Endodermal cell (in vitro differentiated cells): ENCODE results near the gene CNPY4. TPM values are rescaled to one million over a fixed set of nuclear protein-coding genes. Genes with fewer than 3 reads are reported as not detected.

Experiments
- DNase-seq: peaks from one replicate; pipeline ENCODE4 v3.0.0-alpha.2; 2017
- H3K27ac ChIP-seq: 2 replicates; pipeline ENCODE4 v1.5.1; 2013; ENCODE audit warnings: mild to moderate bottlenecking, low read depth, low read length, moderate library complexity
- H3K27me3 ChIP-seq: 2 replicates; pipeline ENCODE4 v1.6.1; 2013; ENCODE audit warnings: mild to moderate bottlenecking, low read length, moderate library complexity; ENCODE audit not compliant: insufficient read depth, control insufficient read depth, poor library complexity, severe bottlenecking
- H3K36me3 ChIP-seq: 2 replicates; pipeline ENCODE4 v1.7.0; 2013; ENCODE audit warnings: mild to moderate bottlenecking, low read length, moderate library complexity; ENCODE audit not compliant: control insufficient read depth, insufficient read depth
- H3K4me1 ChIP-seq: one replicate; pipeline ENCODE4 v1.7.0; 2013; ENCODE audit warnings: low read length; ENCODE audit not compliant: control insufficient read depth, insufficient read depth
- H3K4me3 ChIP-seq: 2 replicates; pipeline ENCODE4 v1.5.1; 2013; ENCODE audit warnings: mild to moderate bottlenecking, low read length, moderate library complexity
- H3K9ac ChIP-seq: 2 replicates; pipeline ENCODE4 v1.6.1; 2013; ENCODE audit warnings: mild to moderate bottlenecking, low read length, moderate library complexity; ENCODE audit not compliant: poor library complexity, severe bottlenecking; ENCODE audit errors: extremely low read depth
- H3K9me3 ChIP-seq: 2 replicates; pipeline ENCODE4 v1.6.1; 2013; ENCODE audit warnings: mild to moderate bottlenecking, low read length, moderate library complexity; ENCODE audit not compliant: control insufficient read depth
- H3K27ac Mint-ChIP-seq: 2 replicates; pipeline ENCODE4 v1.8.0; 2020; ENCODE audit warnings: mixed read lengths
- H3K27me3 Mint-ChIP-seq: 2 replicates; pipeline ENCODE4 v1.8.0; 2021; ENCODE audit warnings: mild to moderate bottlenecking, mixed read lengths; ENCODE audit not compliant: insufficient read depth
- H3K36me3 Mint-ChIP-seq: 2 replicates; pipeline ENCODE4 v1.8.0; 2020; ENCODE audit warnings: low read depth, mixed read lengths
- H3K4me1 Mint-ChIP-seq: 2 replicates; pipeline ENCODE4 v1.8.0; 2020; ENCODE audit warnings: mixed read lengths
- H3K4me3 Mint-ChIP-seq: 2 replicates; pipeline ENCODE4 v1.8.0; 2020; ENCODE audit warnings: mild to moderate bottlenecking, moderate library complexity, mixed read lengths
- H3K9me3 Mint-ChIP-seq: 2 replicates; pipeline ENCODE4 v1.8.0; 2020; ENCODE audit warnings: mild to moderate bottlenecking, mixed read lengths
- CTCF ChIP-seq: fragments of 200-600 bp; sonication (generic); conservative IDR thresholded peaks from 2 replicates; pipeline ENCODE4 v1.5.0; 2021; ENCODE audit warnings: antibody characterized with exemption, mild to moderate bottlenecking
- WGBS, 2 experiments: methylation state at CpG; one replicate each; pipeline versions ENCODE4 v1.1.5 to v1.1.7; 2013; ENCODE audit warnings: missing lambda C conversion rate in 2 of 2, mixed read lengths in 1 of 2; ENCODE audit not compliant: insufficient coverage in 1 of 2, insufficient read length in 1 of 2; 5-methylcytosine and 5-hydroxymethylcytosine counted together
- total RNA-seq, 2 donors: library from RNA; stranded (reverse); fragmentation: NEBNext Ultra II Directional in 1 of 2; extraction: Animal tissue kit (Norgen Biotek cat#: 25700) in 1 of 2; gene quantifications; 2 replicates in 1 of 2; 3 replicates in 1 of 2; pipeline ENCODE4 v1.2.1, GENCODE V29; 2021

The CNPY4 gene
- total RNA-seq, 2 donors from 2014 or later, result 16.2 to 19.4 TPM

DNA sequence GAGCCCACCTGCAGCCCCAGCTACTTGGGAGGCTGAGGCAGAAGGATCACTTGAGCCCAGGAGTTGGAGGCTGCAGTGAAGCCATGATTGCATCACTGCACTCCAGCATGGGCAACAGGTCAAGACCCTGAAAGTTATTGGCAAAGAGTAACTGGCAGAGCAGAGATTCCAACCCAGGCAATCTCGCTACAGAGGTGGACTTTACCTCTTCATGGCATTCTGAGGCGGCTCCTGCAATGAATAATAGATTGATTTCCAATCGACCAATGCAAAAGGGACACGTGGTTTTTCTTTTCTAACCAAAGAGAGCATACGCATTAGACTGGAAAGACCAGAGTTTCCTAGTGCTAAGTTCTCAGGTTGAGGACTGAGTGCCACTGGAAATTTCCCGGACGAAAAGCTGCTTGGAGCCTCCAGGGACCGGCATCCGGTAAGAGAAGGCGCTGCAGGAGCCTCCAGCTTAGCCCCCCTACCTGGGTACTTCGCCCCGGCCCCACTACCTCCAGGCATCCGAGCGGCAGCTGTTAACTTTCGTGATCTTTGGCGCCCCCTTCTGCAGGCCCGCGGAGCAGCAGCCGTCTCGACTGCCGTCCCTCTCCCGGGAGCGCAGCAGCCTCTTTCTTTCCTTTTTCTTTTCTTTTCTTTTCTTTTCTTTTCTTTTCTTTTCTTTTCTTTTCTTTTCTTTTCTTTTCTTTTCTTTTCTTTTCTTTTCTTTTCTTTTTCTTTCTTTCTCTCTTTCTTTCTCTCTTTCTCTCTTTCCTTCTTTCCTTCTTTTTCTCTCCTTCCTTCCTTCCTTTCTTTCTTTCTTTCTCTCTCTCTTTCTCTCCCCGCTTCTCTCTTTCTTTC is 11.4 kb downstream of the CNPY4 start:
- peak; percentile 98 for DNase-seq
- no peak overlapping the region for H3K9ac ChIP-seq
- H3K27me3 ChIP-seq, result peaks cover 12% of the 10 kb centered on the region
- no peak overlapping the region for H3K27ac ChIP-seq
- Mint-ChIP-seq H3K9me3 (no peaks in the 10 kb centered on the region), H3K4me3 (no peak overlapping the region), H3K4me1 (peaks cover 3% of the 10 kb centered on the region), H3K36me3 (no peaks in the 10 kb centered on the region), H3K27ac (no peak overlapping the region), H3K27me3 (peaks cover 30% of the 10 kb centered on the region)
- H3K9me3 ChIP-seq, result no peaks in the 10 kb centered on the region
- H3K36me3 ChIP-seq, result no peaks in the 10 kb centered on the region
- no peaks in the 10 kb centered on the region for H3K4me1 ChIP-seq
- H3K4me3 ChIP-seq, result peak overlapping the region; percentile 52
- peak; percentile 93 for TF ChIP-seq CTCF
- WGBS, 2 experiments, result 19 to 27% methylated on average over 15 to 24 of the region's 24 CpGs

- Mint-ChIP-seq H3K4me3 (no peak overlapping the region), H3K36me3 (no peaks in the 10 kb centered on the region), H3K27ac (no peak overlapping the region), H3K27me3 (peaks cover 36% of the 10 kb centered on the region), H3K4me1 (peaks cover 3% of the 10 kb centered on the region), H3K9me3 (no peaks in the 10 kb centered on the region)
- 75 to 83% methylated on average over 7 of the region's 7 CpGs for WGBS, 2 experiments
- Histone ChIP-seq H3K27me3 (peaks cover 12% of the 10 kb centered on the region), H3K27ac (no peak overlapping the region), H3K4me1 (no peaks in the 10 kb centered on the region), H3K9me3 (no peaks in the 10 kb centered on the region), H3K9ac (no peak overlapping the region), H3K4me3 (no peak overlapping the region), H3K36me3 (no peaks in the 10 kb centered on the region)
- no peak for DNase-seq
- TF ChIP-seq CTCF, result no peak
Observed at GRCh38 chr7:100132126-100132525, 12.7 kb downstream of the CNPY4 start.

GRCh38 chr7:100132697-100133151 is 13.3 kb downstream of the CNPY4 start:
- H3K27me3 ChIP-seq, result peaks cover 12% of the 10 kb centered on the region
- no peak overlapping the region for H3K9ac ChIP-seq
- no peak overlapping the region for H3K27ac ChIP-seq
- Mint-ChIP-seq H3K4me1 (peaks cover 3% of the 10 kb centered on the region), H3K9me3 (no peaks in the 10 kb centered on the region), H3K27ac (no peak overlapping the region), H3K4me3 (no peak overlapping the region), H3K27me3 (peaks cover 36% of the 10 kb centered on the region), H3K36me3 (no peaks in the 10 kb centered on the region)
- no peaks in the 10 kb centered on the region for H3K36me3 ChIP-seq
- H3K4me3 ChIP-seq, result no peak overlapping the region
- H3K9me3 ChIP-seq, result no peaks in the 10 kb centered on the region
- no peaks in the 10 kb centered on the region for H3K4me1 ChIP-seq
- 29 to 33% methylated on average over 2 to 3 of the region's 3 CpGs for WGBS, 2 experiments
- peak; percentile 95 for TF ChIP-seq CTCF
- DNase-seq, result peak; percentile 90
